GM19468 (cell line): Measurements from ENCODE around the gene NAGK.
"Not testable (repeated sequence)": the region's sequence is repeated elsewhere in the genome, so short reads cannot be mapped to it uniquely, and the experiment has no call there.

Experiments
- ATAC-seq: cut with Tn5 transposase; IDR thresholded peaks from one replicate; pipeline ENCODE4 v1.9.1; 2021; ENCODE audit warnings: mild to moderate bottlenecking, moderate library complexity, moderate number of reproducible peaks; ENCODE audit not compliant: unreplicated experiment; ENCODE audit errors: extremely low read depth

NAGK gene

DNA sequence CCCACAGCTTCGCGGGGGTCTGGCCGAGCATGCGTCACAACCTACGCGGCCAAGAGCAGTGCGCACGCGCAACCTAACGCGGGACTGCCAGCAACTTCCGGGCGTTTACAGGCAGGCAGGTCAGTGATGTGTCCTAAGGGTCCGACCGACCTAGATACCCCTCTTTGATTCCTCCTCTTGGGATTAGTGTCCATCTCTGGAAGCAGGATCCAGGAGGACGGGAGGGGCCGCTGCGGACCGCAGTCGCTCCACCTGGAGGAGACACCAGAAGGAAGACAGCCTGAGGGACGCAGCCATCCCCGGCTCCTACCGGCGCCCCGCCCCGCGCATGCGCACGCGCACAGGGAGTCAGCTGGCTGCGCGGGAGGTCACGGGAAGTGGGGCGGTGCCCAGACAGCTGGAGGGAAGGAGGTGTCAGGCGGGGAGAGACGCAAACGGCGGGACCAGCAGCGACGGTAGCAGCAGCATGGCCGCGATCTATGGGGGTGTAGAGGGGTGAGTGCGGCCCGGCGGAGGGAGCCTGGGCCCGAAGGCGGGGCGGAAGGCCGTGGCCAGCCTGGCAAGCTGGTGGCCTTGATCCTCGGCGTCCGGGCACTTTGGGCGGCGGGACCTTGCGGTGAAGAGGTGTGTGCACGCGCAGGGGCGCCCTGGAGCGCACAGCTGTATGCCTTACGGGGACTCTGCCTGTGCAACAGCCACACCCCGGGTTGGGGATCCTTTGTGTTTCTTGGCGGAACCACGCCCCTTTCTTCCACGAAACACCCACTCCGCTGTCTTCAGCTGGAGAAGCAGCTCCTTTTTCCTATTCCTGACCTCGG, at the start of gene NAGK:
Gene NAGK (plus strand): TSS at position 431 of the 818 bp plus-strand sequence. CDS start 36 bp downstream, at position 467.
- peak; percentile 64 for ATAC-seq

DNA sequence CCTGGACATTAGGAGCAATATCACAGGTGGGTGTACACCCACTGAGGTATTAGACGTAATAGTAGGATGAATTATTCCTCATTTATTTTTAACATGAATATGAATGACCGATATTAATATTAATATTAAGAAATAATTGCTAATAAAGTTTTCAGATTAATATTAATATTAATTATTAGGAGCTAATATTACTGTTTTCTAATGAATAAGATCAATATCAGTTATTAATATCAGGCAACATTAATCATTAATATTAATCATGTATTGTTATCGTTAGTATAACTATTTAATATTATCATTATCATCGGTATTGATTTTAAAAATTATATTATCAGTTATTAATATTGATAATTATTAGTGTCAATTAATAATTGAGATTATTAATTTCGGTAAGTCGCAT, 48.5 kb upstream of the NAGK start:
- not testable (repeated sequence) for ATAC-seq

DNA sequence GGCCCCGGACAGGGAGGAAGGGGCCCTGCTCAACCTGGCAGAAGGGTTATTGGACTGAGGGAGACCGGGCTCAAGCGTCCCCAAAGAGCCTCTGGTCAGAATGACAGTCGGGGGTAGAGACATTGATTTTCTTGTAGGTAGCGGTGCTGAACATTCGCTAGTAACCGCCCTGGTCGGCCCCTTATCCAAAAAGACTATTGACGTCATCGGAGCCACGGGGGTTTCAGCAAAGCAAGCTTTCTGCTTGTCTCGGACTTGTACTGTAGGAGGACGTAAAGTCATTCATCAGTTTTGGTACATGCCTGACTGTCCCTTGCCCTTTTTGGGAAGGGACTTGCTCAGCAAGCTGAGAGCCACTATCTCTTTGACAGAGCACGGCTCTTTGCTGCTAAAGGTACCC, 47.1 kb upstream of the NAGK start:
- not testable (repeated sequence) for ATAC-seq

DNA sequence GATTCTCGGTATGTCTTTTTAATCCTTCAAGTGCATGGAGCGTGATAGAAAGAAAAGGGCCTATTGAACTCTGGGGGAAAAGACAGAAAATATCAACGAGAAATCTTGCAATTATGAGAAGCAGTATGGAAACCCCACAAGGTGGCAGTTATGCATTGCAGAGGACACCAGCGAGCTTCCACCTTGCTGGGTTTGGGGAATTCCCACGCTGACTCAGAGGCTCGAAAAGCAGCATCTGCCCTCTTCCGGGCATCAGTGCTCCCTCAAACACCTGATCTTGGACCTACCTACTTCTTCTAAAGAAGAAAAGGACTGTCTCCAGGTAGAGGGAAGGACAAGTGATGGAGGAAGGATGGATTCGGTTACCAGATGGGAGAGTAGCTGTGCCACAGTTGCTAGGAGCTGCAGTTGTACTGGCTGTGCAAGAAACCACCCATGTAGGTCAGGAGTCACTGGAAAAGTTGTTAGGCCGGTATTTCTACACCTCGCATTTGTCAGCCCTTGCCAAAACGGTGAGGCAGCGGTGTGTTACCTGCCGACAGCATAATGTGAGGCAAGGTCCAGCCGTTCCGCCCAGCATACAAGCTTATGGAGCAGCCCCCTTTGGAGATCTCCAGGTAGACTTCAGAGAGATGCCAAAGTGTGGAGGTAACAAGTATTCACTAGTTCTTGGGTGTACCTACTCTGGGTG, 44.8 kb upstream of the NAGK start:
- not testable (repeated sequence) for ATAC-seq

DNA sequence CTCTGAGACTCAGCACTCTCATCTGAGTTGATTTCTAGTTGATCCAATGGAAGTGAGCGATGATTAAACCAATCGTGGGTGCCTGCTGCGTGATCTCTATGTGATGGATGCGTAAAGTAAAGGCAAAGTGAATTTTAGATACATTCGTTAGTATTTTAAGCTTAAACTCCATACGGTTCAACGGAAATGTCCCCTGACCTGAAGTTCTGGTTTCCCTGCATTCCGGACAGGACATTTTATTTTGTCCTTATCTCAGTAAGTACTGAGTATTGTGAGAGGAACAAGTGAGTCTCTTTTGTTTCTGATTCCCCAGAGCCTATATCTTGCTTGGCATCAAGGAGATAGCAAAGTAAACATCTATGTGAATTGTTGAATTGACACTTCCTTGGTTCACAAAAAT, 32.2 kb upstream of the NAGK start:
- not testable (repeated sequence) for ATAC-seq

DNA sequence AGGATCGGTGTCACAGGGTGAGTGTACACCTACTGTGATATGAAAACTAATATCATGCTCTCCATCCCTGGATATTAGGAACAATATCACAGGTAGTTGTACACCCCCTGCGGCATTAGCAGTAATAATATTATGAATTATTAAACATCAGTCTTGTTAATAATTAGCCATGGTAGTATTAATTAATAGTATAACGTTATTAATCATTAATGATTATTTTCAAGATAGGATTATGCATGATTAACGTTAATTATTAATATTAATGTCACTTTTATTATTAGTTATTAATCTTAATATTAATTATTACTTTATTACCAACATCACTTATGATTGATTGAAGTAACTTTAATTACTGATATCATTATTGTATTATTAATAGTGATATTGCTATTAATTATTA, 26.2 kb upstream of the NAGK start:
- no peak for ATAC-seq

DNA sequence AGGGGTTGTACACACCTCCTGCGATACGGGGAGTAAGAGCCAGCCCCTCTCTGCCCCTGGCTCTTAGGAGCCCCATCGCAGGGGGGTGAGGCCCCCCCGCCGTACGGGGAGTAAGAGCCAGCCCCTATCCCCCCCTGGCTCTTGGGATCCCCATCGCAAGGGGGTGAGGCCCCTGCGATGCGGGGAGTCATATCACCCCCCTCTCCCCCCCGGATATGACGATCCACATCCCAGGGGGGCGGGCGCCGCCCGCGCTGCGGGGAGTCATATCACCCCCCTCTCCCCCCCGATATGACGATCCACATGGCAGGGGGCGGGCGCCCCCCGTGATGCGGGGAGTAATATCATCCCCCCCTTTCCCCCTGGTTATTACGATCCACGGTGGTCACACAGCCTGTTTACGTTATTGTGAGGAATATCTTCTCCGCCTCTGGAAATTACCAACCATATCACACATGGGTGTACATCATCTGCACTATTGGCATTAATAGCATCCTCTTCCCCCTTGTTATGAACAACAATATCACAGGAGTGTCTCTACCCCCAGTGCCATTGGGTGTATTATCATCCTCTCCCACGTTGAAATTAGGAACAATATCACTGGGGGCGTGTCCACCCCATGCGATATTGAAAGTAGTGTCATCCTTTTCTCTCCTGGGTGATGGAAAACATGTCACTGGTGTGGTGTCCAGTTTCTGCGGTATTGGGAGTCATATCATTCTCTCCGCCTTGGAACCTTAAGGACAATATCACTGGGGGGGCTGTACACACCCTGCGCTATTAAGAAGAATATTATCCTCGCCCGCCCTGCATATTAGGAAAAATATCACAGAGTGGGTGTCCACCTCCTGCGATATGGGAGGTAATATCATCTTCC, 24.7 kb upstream of the NAGK start:
- no peak for ATAC-seq

DNA sequence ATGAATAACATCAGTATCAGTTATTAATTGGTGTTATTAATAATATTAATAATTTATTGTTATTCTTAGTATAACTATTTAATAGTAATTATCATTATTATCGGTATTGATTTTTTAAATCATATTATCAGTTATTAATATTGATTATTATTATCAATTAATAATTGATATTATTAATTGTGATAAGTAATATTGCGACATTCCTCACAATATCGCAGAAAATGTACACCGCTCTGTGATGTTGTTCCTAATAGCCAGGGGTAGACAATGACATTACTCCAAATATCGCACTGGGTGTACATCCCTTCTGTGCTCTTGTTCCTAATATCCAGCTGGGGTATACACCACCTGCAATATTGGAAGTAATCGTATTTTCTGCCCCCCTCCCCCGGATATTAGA, 23.3 kb upstream of the NAGK start:
- no peak for ATAC-seq

DNA sequence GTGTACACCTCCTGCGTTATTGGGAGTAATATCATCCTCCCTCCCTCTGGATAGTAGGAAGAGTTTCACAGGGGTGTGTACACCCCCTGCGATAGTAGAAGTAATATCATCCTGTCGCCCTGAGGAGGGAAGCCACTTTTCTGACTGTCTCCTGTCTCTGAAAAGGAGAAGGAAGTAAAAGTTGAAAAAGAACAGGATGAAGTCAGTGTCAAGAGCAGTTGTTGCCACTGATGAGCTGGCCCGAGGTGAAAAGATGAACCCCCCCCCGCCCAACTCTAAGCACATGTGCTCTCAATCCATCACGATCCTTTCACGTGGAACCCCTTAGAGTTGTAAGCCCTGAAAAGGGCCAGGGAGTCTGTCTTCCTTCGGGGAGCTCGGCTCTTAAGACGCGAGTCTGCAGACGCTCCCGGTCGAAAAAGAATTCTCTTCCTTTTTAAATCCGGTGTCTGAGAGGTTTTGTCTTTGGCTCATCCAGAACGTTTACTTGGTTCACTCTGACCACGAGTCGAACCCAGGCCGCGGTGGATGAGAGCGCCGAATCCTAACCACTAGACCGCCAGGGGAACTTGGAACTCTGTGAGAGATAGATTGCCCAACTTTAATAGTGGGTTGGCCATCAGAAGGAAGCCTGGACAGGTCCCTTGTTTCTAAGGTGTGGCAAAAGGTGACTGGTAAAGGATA, 22.4 kb upstream of the NAGK start:
- no peak for ATAC-seq

DNA sequence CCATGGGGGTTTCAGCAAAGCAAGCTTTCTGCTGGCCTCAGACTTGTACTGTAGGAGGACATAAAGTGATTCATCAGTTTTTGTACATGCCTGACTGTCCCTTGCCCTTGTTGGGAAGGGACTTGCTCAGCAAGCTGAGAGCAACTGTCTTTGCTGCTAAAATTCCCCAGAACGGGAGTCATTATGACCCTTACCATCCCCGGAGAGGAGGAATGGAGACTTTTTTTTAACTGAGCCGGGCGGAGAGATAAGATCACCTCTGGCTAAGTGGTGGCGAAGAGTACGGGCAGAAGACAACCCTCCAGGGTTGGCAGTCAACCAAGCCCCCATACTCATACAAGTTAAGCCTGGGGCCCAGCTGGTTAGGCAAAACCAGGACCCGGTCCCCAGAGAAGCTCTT, 20.4 kb upstream of the NAGK start:
- ATAC-seq, result no peak

DNA sequence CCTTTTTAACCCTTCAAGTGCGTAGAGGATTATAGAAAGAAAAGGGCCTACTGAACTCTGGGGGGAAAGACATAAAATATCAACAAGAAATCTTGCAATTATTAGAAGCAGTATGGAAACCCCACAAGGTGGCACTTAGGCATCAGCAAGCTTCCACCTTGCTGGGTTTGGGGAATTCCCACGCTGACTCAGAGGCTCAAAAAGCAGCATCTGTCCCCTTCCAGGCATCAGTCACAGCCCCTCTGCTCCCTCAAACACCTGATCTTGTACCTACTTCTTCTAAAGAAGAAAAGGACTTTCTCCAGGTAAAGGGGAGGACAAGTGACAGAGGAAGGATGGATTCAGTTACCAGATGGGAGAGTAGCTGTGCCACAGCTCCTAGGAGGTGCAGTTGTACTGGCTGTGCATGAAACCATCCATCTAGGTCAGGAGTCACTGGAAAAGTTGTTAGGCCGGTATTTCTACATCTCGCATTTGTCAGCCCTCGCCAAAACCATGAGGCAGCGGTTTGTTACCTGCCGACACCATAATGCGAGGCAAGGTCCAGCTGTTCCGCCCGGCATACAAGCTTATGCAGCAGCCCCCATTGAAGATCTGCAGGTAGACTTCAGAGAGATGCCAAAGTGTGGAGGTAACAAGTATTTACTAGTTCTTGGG, 18.6 kb upstream of the NAGK start:
- ATAC-seq, result not testable (repeated sequence)

DNA sequence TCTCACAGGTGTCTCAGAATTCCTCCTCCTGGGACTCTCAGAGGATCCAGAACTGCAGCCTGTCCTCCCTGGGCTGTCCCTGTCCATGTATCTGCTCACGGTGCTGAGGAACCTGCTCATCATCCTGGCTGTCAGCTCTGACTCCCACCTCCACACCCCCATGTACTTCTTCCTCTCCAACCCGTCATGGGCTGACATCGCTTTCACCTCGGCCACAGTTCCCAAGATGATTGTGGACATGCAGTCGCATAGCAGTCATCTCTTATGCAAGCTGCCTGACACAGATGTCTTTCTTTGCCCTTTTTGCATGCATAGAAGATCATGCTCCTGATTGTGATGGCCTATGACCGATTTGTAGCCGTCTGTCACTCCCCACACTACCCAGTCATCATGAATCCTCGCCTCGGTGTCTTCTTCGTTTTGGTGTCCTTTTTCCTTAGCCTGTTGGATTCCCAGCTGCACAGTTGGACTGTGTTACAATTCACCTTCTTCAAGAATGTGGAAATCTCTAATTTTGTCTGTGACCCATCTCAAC, 13.2 kb upstream of the NAGK start:
- ATAC-seq, result not testable (repeated sequence)

DNA sequence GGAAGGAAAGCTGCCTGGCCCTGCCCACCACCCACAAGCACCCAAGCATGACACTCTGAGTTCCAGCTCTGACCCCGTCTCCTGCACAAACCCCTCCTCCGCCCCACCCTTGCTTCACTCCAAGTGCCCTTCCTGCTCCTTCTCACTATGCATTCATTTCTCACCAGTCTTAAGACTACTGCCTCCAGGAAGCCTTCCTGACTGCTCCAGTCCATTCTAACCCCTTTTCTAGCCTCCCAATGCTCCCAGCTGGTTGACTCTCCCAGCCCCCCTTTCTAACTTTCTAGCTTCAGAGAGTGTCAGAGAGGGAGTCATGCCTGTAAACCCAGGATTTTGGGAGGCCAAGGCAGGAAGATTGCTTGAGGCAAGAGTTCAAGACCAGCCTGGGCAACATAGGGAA, 8.2 kb upstream of the NAGK start:
- ATAC-seq, result no peak

DNA sequence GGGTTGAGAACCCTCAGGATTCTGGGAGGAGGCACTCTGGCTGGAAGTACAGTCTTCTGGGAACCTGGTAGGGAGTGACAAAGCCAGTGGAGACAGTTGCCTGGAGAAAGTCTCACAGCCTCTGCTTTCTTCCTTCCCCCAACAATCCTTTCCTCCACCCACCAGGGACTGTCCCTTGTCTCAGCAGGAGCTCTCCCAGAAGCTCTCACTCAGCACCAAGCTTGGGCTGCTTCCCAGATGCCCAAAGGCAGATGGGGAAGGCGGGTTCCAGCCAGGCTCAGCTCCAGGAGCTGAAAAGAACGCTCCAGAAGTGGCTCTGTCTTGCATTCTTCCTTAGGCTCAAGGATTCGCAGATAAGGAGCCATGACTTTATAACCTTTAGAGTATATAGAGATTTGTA, 7.6 kb upstream of the NAGK start:
- ATAC-seq, result no peak

DNA sequence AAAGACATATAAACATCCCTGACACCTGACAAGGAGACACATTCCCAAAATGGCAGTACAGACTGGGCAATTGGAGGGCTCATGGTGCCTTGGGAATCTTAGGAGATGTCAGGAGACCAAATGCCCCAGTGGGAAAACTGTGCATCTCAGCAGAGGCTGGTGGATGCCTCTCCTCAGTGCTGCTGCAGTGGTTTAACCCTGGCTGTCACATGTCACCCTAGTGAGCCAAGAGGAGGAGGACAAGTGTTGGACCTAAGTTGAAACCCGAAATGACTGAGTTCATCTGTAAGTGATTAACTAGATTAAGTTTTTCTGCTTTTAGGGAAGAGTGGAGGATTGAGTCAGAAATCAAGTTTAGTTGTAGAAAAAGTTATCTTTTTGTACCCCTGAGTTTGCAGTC, 5.2 kb upstream of the NAGK start:
- ATAC-seq, result no peak

DNA sequence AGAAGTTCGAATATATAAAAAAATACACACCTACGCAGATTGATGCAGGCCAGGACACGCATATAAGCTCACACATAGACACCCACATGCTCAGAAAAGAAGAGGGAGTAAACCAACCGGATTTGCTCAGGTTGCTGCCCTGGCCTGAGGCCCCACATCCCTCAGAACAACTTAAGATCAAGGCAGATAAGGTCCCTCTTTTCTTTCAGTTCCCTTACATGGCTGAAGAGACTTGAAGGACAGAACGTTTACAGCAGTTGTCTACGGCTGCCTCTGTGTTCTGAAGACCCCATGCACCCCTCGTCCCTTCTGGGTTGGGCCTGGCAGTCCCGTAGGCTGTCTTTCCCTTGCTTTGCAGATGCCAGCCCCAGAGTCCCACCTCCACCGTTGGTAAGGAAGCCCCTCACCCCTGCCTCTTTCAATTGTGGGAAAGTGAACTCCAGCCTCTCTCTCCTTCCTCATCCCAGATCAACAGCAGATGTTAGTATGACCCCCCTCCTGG, 4.3 kb upstream of the NAGK start:
- no peak for ATAC-seq

DNA sequence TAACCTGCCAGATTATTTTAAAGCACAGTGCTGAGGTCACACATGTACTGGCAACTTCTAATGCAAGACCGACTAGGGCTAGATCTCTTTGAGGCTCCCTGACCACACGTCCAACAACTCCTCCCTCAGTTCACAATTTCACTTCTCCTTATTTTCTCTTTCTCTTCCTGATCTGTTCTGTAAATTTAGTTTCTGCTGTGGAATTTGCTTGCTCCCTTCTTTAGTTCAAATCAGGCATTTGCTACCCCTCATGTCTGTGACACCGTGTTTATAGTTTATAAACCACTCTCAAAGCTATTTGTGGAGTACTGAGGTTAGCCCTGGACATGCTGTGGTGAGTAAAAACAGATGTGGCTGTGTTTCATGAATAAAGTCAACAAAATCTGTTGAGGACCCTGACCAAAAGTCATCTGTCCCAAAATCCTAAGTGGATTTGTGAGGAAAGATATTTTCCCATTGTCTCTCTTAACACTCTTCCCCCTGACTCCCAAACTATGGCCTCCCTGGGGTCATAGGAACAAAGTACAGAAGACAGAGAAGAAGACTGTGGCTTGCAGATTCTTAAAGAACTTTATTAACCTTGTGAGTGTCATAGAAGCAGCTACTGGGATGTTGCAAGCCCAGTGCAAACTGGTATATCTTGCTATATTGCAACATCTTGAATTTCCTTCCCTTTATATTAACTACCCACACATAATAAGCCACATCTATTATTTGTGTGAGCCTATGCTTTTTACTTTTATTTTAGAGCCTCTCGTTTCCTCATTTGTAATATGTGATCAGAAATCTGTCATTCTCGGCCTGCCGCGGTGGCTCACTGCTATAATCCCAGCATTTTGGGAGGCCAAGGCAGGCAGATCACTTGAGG, 3.5 kb upstream of the NAGK start:
- ATAC-seq, result no peak

DNA sequence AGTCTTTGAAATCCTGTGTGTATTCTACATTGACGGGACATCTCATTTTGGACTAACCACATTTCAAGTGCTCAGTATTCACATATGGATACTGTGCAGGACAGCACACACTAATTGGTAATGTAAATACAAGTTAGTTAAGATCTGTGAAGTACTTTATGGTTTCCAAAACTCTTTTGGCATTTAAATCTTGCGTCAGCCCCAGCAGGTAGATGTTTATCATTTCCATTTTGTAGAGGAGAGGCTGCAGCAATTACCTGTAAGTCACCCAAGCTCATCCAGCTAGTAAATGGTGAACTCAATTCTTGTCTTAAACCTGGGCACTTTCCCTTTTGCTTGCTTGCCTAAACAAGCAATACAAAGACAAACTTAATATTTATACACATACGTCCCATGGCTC, 1.6 kb upstream of the NAGK start:
- ATAC-seq, result no peak
